ENCODE results near the gene EEF1G.

GRCh38 chr11:62621567-62622470 is 48.1 kb upstream of the EEF1G start, which contains the start of gene B3GAT3:
- TF ChIP-seq POLR2A (IDR thresholded peaks at IDR 0.05), result peak in 1 of 2 donors; percentile 85
- TF ChIP-seq, protein P1, sequence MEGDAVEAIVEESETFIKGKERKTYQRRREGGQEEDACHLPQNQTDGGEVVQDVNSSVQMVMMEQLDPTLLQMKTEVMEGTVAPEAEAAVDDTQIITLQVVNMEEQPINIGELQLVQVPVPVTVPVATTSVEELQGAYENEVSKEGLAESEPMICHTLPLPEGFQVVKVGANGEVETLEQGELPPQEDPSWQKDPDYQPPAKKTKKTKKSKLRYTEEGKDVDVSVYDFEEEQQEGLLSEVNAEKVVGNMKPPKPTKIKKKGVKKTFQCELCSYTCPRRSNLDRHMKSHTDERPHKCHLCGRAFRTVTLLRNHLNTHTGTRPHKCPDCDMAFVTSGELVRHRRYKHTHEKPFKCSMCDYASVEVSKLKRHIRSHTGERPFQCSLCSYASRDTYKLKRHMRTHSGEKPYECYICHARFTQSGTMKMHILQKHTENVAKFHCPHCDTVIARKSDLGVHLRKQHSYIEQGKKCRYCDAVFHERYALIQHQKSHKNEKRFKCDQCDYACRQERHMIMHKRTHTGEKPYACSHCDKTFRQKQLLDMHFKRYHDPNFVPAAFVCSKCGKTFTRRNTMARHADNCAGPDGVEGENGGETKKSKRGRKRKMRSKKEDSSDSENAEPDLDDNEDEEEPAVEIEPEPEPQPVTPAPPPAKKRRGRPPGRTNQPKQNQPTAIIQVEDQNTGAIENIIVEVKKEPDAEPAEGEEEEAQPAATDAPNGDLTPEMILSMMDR (IDR thresholded peaks at IDR 0.05), result peak in 2 of 12 donors; percentile 4
